Ishikawa (cell line): ENCODE data around the gene PREX1.

ENCODE experiments used
- CREB1 ChIP-seq: IDR thresholded peaks from 2 replicates; pipeline ENCODE4 v1.6.1; 2012; ENCODE audit warnings: low read depth
- EGR1 ChIP-seq: IDR thresholded peaks from 2 replicates; pipeline ENCODE4 v1.6.1; 2012
- MAX ChIP-seq: IDR thresholded peaks from 2 replicates; pipeline ENCODE4 v1.6.1; 2012
- RAD21 ChIP-seq: IDR thresholded peaks from 2 replicates; pipeline ENCODE4 v1.6.1; 2012; ENCODE audit warnings: low read depth
- REST ChIP-seq: IDR thresholded peaks from 2 replicates; pipeline ENCODE4 v1.6.1; 2012; ENCODE audit warnings: low read depth, mild to moderate bottlenecking
- YY1 ChIP-seq: IDR thresholded peaks from 2 replicates; pipeline ENCODE4 v1.6.1; 2012; ENCODE audit warnings: low read depth
- ZBTB7A ChIP-seq: IDR thresholded peaks from 2 replicates; pipeline ENCODE4 v1.6.1; 2012; ENCODE audit warnings: low read depth

- TF ChIP-seq EGR1 (no peak), CREB1 (no peak), RAD21 (no peak), MAX (no peak), REST (no peak), ZBTB7A (no peak), YY1 (no peak)
Measured at GRCh38 chr20:48813930-48814546, 13.8 kb downstream of the PREX1 start.
